NB4 (cell line): Measurements from ENCODE around the gene SLC19A2.

Experiments
- DNase-seq: peaks from one replicate; pipeline ENCODE4 v3.0.0; 2010; ENCODE audit warnings: low read depth
- H3K4me3 ChIP-seq: one replicate; pipeline ENCODE4 v1.5.1; 2011; ENCODE audit warnings: mild to moderate bottlenecking, low read depth, low read length, moderate library complexity
- CTCF ChIP-seq: IDR thresholded peaks from one replicate; pipeline ENCODE4 v1.5.1; 2012; ENCODE audit warnings: low read depth, low read length
- MAX ChIP-seq: IDR thresholded peaks from 2 replicates; pipeline ENCODE4 v1.6.1; 2011; ENCODE audit warnings: low read depth, low read length
- MYC ChIP-seq: IDR thresholded peaks from 2 replicates; pipeline ENCODE4 v1.6.1; 2011; ENCODE audit warnings: low read depth, low read length
- POLR2A ChIP-seq: IDR thresholded peaks from 2 replicates; pipeline ENCODE4 v1.6.1; 2011; ENCODE audit warnings: mild to moderate bottlenecking; ENCODE audit not compliant: insufficient read length; ENCODE audit errors: extremely low read depth

The SLC19A2 gene

GRCh38 chr1:169475806-169476387, 9.8 kb downstream of the SLC19A2 start:
- no peak for DNase-seq
- no peak for TF ChIP-seq MAX
- H3K4me3 ChIP-seq = no peak overlapping the region

GRCh38 chr1:169474302-169474995, 11.3 kb downstream of the SLC19A2 start:
- TF ChIP-seq CTCF (no peak), MYC (no peak), POLR2A (no peak), MAX (no peak)
- H3K4me3 ChIP-seq = no peak overlapping the region
- no peak for DNase-seq

- peak; percentile 35 for DNase-seq
- no peak overlapping the region for H3K4me3 ChIP-seq
- TF ChIP-seq POLR2A = no peak
- TF ChIP-seq MYC = no peak
Observed at GRCh38 chr1:169473347-169473746, 12.4 kb downstream of the SLC19A2 start.

GRCh38 chr1:169472738-169473137, 13.0 kb downstream of the SLC19A2 start:
- no peak for DNase-seq
- TF ChIP-seq POLR2A = no peak
- TF ChIP-seq MAX = no peak
- no peak overlapping the region for H3K4me3 ChIP-seq

- no peak for TF ChIP-seq CTCF
- TF ChIP-seq MYC = no peak
- TF ChIP-seq MAX = no peak
- TF ChIP-seq POLR2A = no peak
- DNase-seq = no peak
- H3K4me3 ChIP-seq = no peak overlapping the region
Observed at GRCh38 chr1:169468982-169469381, 16.8 kb downstream of the SLC19A2 start.

DNA sequence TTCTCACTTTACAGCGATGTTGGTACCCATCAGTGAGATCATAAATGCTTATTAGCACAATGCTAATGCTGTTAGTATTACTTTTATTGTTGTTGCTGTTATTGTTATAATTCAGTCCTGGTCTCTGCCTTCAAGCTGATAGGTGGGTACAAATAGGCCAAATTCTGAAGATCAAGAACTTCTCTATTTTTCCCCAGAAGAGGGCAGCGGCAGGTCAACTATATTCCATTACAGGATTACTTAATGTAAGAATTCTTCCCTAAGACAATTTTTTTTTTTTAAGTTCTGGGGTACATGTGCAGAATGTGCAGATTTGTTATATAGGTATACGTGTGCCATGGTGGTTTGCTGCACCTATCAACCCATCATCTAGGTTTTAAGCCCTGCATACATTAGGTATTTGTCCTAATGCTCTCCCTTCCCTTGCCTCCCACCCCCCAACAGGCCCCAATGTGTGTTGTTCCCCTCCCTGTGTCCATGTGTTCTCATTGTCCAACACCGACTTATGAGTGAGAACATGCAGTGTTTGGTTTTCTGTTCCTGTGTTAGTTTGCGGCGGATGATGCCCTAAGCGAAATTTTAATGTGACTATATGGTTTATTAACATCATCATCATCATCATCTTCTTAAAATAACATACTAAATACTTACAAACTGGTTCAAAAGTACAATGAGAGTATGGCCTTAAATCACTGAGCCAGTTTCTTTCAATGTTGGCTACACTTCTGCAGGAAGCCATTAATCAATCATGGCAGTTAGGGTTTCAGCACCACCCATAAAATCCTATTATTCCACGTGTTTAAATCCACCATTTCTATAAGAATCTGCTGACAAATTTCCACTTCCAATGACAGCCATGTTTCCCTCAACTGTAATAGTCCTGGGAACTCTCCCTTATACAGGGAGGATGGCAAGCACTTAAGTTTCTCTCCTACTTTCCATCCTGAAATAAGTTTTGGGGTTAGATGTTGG, 19.2 kb downstream of the SLC19A2 start:
- DNase-seq = peak; percentile 50
- no peak overlapping the region for H3K4me3 ChIP-seq
- no peak for TF ChIP-seq POLR2A
- TF ChIP-seq CTCF = no peak
- TF ChIP-seq MAX = no peak
- TF ChIP-seq MYC = no peak

DNA sequence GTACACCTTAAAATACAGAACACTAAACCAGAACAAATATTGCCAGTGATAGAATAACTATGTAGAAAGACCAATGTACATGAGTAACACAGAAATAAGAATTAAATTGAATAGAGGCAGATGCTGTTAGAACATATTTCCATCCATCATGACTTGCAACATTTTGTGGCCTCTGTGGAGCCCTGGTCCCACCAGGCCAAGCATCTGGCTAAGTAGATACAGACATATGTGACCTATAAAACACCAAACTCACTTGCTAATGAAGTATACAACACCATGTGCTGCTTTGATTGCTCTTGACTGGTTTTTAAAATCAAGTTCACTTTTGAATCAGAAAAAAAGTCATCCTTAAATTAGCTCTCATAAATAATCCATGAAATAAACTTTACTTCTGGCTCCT, 20.5 kb downstream of the SLC19A2 start:
- no peak overlapping the region for H3K4me3 ChIP-seq
- no peak for DNase-seq
- TF ChIP-seq MYC (no peak), POLR2A (no peak), MAX (no peak), CTCF (no peak)
